Inflammatory macrophage treated with lipopolysaccharide for 1 hour (primary cell): ENCODE results near the gene ADAMTS15.
"Not testable (repeated sequence)": the region's sequence is repeated elsewhere in the genome, so short reads cannot be mapped to it uniquely, and the experiment has no call there.

ENCODE experiments used
- DNase-seq, 2 donors: peaks; one replicate each; pipeline ENCODE4 v3.0.0-alpha.2; 2020 to 2022

The ADAMTS15 gene

GRCh38 chr11:130438401-130439159 is 9.9 kb upstream of the ADAMTS15 start:
- DNase-seq, result not testable (repeated sequence)

GRCh38 chr11:130439160-130439519 is 9.3 kb upstream of the ADAMTS15 start:
- no peak for DNase-seq

GRCh38 chr11:130439876-130440275 is 8.6 kb upstream of the ADAMTS15 start:
- DNase-seq, result no peak

- DNase-seq, result no peak
Measured at GRCh38 chr11:130441719-130442118, 6.7 kb upstream of the ADAMTS15 start.

- no peak for DNase-seq
Measured at GRCh38 chr11:130442737-130443136, 5.7 kb upstream of the ADAMTS15 start.

GRCh38 chr11:130445788-130446187 is 2.7 kb upstream of the ADAMTS15 start:
- no peak for DNase-seq

GRCh38 chr11:130448039-130448415 is 418 bp upstream of the ADAMTS15 start:
- no peak for DNase-seq

GRCh38 chr11:130449310-130449990 is 1.0 kb downstream of the ADAMTS15 start:
- no peak for DNase-seq

- DNase-seq, result peak in 1 of 2 donors; percentile 16
Measured at GRCh38 chr11:130449996-130450769, 1.7 kb downstream of the ADAMTS15 start.

- DNase-seq, result no peak
Measured at GRCh38 chr11:130451231-130452019, 3.0 kb downstream of the ADAMTS15 start.

- DNase-seq, result no peak
Measured at GRCh38 chr11:130452176-130452575, 3.7 kb downstream of the ADAMTS15 start.

GRCh38 chr11:130452940-130453339 is 4.5 kb downstream of the ADAMTS15 start:
- no peak for DNase-seq

- no peak for DNase-seq
Measured at GRCh38 chr11:130454491-130455252, 6.2 kb downstream of the ADAMTS15 start.

GRCh38 chr11:130455483-130456127 is 7.2 kb downstream of the ADAMTS15 start:
- DNase-seq, result no peak

- DNase-seq, result no peak
Measured at GRCh38 chr11:130456286-130456685, 7.8 kb downstream of the ADAMTS15 start.

- DNase-seq, result no peak
Measured at GRCh38 chr11:130457623-130458409, 9.4 kb downstream of the ADAMTS15 start.

- no peak for DNase-seq
Measured at GRCh38 chr11:130458410-130458729, 9.9 kb downstream of the ADAMTS15 start.

GRCh38 chr11:130459521-130459920 is 11.1 kb downstream of the ADAMTS15 start:
- DNase-seq, result no peak

- DNase-seq, result no peak
Measured at GRCh38 chr11:130462101-130462885, 13.8 kb downstream of the ADAMTS15 start.

- no peak for DNase-seq
Measured at GRCh38 chr11:130462931-130463330, 14.5 kb downstream of the ADAMTS15 start.
